Measurements from ENCODE around the gene EFCAB12. TPM values are rescaled to one million over a fixed set of nuclear protein-coding genes. Genes with fewer than 3 reads are reported as not detected.

The EFCAB12 gene
- total and polyA plus RNA-seq, 9 donors = 0.53 to 8.4 (median 1.6) TPM

DNA sequence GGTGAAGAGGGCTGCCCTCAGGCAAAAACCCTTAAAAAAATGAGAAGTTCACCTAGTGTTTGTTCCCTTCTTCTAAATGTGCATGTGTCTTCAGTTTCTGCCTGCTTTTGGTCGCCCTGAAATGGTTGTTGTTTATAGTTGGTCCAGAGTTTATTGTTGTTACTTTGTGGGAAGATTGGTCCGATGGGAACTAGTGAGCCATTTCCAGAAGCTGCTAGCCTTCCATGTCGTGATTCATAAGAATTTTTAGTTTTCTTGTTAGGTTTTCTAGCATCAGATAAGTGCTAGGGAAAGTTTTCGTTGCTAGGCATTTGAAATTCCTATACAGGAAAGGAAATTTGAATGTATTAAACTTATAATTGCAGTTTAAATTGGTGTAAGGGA is 45.3 kb upstream of the EFCAB12 start:
- WGBS, 3 donors = 23 to 29% (median 27%) methylated on average over 4 of the region's 4 CpGs
- no peaks in the 10 kb centered on the region for H3K36me3 ChIP-seq
- no peak for DNase-seq
- H3K4me1 ChIP-seq (ENCODE audit: insufficient read depth) = peaks cover 2% of the 10 kb centered on the region
- TF ChIP-seq POLR2A (IDR thresholded peaks at IDR 0.05) (no peak), EP300 (IDR thresholded peaks at IDR 0.05) (no peak)
- TF ChIP-seq, protein P1, sequence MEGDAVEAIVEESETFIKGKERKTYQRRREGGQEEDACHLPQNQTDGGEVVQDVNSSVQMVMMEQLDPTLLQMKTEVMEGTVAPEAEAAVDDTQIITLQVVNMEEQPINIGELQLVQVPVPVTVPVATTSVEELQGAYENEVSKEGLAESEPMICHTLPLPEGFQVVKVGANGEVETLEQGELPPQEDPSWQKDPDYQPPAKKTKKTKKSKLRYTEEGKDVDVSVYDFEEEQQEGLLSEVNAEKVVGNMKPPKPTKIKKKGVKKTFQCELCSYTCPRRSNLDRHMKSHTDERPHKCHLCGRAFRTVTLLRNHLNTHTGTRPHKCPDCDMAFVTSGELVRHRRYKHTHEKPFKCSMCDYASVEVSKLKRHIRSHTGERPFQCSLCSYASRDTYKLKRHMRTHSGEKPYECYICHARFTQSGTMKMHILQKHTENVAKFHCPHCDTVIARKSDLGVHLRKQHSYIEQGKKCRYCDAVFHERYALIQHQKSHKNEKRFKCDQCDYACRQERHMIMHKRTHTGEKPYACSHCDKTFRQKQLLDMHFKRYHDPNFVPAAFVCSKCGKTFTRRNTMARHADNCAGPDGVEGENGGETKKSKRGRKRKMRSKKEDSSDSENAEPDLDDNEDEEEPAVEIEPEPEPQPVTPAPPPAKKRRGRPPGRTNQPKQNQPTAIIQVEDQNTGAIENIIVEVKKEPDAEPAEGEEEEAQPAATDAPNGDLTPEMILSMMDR (IDR thresholded peaks at IDR 0.05) = no peak
- intact Hi-C loops (cut with DNase I) = no loop called here
- H3K27me3 ChIP-seq = no peaks in the 10 kb centered on the region
- H3K4me3 ChIP-seq = no peak overlapping the region
- H3K9me3 ChIP-seq = no peaks in the 10 kb centered on the region
- H3K27ac ChIP-seq = no peak overlapping the region

DNA sequence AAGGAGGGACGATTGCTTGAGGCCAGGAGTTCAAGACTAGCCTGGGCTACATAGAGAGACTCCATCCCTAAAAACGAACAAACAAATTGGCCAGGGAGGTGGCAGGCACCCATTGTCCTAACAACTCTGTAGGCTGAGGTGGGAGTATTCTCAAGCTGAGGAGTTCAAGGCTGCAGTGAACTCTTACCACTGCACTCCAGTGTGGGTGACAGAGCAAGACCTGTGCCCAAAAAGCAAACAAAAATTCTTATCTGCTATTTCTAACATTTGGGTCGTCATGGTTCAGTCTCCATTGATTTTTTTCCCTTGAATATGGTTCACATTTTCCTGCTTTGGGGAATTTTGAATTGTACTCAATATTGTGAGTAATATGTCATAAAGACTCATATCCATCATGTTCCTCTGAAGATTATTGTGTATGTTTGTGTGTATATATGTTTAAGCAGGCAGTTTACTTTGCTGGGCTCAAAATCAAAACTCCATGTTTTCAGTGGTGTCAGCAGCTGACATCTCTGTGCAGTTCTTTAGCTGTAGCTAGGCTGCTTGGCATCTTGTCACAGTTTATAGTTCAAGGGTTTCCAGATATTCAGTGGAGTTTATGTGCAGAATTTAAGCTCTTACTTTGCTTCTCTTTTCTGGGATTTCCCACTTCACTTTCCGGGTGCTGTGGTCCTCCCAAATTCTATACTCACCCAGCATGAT is 44.8 kb upstream of the EFCAB12 start:
- Histone ChIP-seq H3K9me3 (no peaks in the 10 kb centered on the region), H3K4me1 (ENCODE audit: insufficient read depth) (peaks cover 2% of the 10 kb centered on the region), H3K36me3 (no peaks in the 10 kb centered on the region), H3K4me3 (no peak overlapping the region), H3K27me3 (no peaks in the 10 kb centered on the region), H3K27ac (no peak overlapping the region)
- no peak for DNase-seq
- intact Hi-C loops (cut with DNase I) = no loop called here
- TF ChIP-seq EP300 (IDR thresholded peaks at IDR 0.05) (no peak), POLR2A (IDR thresholded peaks at IDR 0.05) (no peak)
- TF ChIP-seq, protein P1 (IDR thresholded peaks at IDR 0.05) = no peak
- 31 to 56% (median 45%) methylated on average over 4 of the region's 4 CpGs for WGBS, 3 donors

DNA sequence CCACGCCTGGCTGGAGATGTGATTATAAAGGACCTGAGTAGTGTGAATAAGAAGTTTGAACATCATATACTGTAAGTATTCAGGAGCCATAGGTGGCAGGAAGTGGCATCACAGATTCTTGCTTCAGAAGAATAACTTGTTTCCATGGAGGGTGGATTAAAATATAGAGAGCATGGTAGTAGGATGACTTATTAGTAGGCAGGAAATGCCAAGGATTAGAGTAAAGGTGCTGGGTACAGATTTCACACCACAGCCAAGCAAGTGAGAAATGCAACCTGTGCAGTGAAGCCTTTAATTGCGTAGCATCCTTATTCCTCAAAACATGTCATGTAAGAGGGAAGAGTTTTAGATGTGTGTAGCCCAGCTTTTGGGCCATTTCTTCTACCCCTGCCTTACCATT is 42.4 kb upstream of the EFCAB12 start:
- TF ChIP-seq, protein P1 (IDR thresholded peaks at IDR 0.05) = no peak
- TF ChIP-seq POLR2A (IDR thresholded peaks at IDR 0.05) (no peak), EP300 (IDR thresholded peaks at IDR 0.05) (no peak)
- peaks cover 2% of the 10 kb centered on the region for H3K4me1 ChIP-seq (ENCODE audit: insufficient read depth)
- H3K27me3 ChIP-seq = no peaks in the 10 kb centered on the region
- intact Hi-C loops (cut with DNase I) = no loop called here
- no peak overlapping the region for H3K4me3 ChIP-seq
- H3K9me3 ChIP-seq = no peaks in the 10 kb centered on the region
- DNase-seq = no peak
- WGBS, 3 donors = 95 to 97% (median 96%) methylated on average over 2 of the region's 2 CpGs
- no peak overlapping the region for H3K27ac ChIP-seq
- H3K36me3 ChIP-seq = no peaks in the 10 kb centered on the region

DNA sequence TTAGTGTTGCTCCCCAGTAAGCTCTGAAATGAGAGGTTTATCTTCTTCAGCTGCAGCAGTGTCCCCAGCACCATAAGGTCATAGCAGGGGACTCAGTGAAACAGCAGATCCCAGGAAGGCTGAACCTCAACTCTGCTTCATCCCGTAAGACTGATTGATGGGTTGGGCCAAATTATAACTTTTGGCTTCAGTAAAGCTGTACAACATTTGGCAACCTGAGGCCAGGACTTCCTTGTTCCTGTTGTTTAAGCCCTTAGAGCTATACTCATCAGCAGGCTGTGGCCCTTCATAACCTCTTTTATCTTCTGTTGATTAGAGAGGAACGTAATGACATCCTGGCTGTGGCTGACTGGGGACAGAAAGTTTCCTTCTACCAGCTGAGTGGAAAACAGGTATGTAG is 40.6 kb upstream of the EFCAB12 start:
- intact Hi-C loops (cut with DNase I) = no loop called here

More for the DNA sequence above, 40.6 kb upstream of the EFCAB12 start:
- Histone ChIP-seq H3K4me1 (ENCODE audit: insufficient read depth) (peaks cover 2% of the 10 kb centered on the region), H3K9me3 (no peaks in the 10 kb centered on the region), H3K36me3 (no peaks in the 10 kb centered on the region), H3K4me3 (no peak overlapping the region), H3K27ac (no peak overlapping the region), H3K27me3 (no peaks in the 10 kb centered on the region)
- DNase-seq = no peak
- 65 to 83% (median 75%) methylated on average over 2 of the region's 2 CpGs for WGBS, 3 donors
- no peak for TF ChIP-seq POLR2A (IDR thresholded peaks at IDR 0.05)
- TF ChIP-seq, protein P1 (IDR thresholded peaks at IDR 0.05) = no peak
- no peak for TF ChIP-seq EP300 (IDR thresholded peaks at IDR 0.05)
